GM19238 (cell line): ENCODE results near the gene PIGQ.
A peak's percentile ranks its signal among the peaks of the same experiment; 100 is the strongest.

ENCODE experiments used
- DNase-seq: peaks from one replicate; pipeline ENCODE4 v3.0.0; 2011; ENCODE audit warnings: low spot score; ENCODE audit not compliant: insufficient read length

Gene PIGQ

GRCh38 chr16:555528-556473, 14.0 kb upstream of the PIGQ start:
- DNase-seq, result no peak

DNA sequence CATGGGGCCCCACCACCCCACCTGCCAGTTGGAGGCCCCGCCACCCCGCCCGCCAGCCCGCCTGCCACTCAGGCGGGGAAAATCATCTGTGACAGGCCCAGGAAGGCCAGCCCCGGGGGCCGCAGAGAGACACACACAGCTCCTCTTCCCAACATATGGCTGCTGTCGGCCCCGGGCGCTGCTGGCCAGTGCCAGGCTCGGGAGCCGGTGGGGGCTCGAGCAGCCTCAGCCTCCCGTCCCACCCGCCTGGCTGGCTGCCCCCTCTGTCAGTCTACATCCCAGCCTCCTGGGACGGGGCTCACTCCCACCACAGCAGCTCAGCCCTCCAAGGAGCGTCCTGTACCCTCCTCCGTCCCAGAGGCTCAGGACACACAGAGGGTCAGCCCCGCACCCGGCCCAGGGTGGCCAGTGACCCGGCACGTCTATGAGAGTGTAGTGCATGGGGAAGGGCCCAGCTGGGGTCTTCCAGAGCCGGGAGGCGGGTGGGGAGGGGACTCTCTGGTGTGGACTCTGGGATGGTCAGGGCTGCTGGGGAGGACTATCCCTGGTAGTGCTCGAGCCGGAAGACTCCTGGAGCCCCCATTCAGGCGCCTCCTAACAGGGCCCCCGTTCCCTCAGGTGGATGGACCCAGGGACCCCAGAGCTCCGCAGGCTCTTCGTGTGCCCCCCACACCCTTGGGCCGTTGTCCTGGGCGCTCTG, 13.1 kb upstream of the PIGQ start:
- DNase-seq, result no peak

GRCh38 chr16:557463-558297, 12.1 kb upstream of the PIGQ start:
- DNase-seq, result no peak

DNA sequence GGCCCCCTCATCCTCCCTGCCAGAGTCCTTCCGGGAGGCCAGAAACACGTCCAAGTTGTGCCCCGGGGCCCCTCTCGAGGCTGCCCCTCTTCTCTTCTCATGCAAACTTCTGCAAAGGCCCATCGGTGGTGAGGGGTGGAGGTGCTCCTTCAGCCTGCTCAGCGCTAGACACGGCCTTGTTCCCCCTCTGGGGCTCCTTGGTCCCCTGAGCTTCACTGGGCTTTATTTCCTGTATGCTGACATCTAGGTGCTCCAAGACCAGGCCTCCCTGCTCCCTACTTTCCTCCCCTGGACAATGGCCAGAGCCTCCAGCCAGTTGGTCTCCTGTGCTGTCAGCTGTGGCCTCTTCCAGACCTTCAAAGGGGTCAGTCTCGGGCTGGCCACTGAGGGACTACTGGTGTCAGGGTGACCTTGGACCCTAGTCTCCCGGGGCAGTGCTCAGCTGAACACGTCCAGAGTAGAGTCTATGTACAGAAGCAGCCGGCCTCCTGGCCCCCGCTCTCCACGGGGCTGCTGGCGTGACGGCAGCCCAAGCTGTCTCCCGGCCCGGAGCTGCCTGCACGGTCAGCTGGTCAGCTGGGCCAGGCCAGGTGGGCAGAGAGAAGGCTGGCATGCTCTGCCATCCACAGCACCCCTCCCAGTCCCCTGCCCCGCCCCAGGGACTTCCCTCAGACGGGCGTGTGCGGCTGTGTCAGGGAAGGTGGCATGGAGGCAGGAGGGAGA, 11.3 kb upstream of the PIGQ start:
- no peak for DNase-seq

GRCh38 chr16:559021-559380, 10.8 kb upstream of the PIGQ start:
- DNase-seq, result no peak

DNA sequence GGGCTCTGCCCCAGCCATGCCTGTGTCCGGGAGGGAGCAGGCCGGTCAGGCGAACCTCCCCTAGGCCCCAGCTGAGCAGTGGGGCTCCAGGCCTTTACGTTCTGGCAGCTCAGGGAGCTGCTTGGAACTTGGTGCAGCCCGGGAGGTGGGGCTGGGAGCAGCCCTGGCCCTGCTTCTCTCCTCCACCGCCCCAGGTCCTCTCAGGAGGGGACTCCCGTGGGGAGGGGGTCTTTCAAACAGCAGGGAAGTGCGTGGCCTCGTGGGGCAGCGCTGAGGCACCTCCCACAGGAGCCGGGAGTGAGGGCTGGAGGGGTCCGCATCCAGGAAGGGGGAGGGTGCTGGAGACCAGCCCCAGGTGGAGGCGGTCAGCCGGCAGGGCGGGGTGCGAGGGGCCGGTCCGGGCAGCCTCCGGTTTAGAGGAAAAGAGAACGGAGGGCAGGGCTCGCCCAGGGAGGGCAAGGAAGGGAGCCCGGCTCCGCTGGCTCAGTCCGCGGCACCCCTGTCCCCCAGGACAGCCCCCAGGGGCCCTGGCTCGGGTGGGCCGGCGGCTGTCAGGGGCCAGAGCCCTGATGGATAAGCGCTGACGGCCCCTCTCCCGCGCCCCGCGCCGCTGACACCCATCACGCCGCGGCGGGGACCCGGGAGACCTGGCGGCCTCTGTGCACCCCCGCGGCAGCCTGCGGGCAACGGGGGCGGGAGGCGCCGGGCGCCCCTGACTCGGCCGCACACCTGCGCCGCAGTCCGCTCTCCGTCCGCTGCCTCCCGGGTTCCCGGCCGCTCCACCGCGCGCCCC, 10.2 kb upstream of the PIGQ start:
- DNase-seq, result no peak

DNA sequence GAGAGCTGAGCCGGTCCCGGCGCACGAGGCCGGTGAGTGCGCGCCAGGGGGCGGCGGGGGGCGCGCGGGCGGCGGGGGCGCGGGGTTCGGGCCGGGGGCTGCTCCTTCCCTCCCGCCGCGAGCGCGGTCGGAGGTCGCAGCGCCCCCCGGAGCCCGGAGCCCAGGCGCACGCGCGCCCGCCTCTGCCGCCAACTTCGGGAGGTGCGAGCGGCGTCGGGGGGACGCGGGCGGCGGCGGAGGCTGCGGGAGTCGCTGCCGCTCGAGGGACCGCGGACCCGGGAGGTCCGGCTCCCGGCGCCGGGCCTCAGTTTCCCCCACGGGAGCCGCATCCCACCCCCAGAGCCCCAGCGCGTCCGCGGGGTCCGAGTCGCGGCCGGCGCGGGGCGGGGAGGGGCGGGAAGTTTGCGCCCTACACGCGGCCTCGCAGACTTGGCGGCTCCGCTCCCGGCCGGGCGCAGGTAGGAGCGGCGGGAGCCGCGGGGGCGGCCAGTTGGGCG, 9.5 kb upstream of the PIGQ start, which contains the start of gene PRR35:
Gene PRR35 (plus strand): TSS at position 191 of the 497 bp plus-strand sequence. CDS start 2,901 bp downstream, outside the sequence.
- no peak for DNase-seq

- DNase-seq, result no peak
These were observed 8.9 kb upstream of the PIGQ start for GRCh38 chr16:560701-561412.

DNA sequence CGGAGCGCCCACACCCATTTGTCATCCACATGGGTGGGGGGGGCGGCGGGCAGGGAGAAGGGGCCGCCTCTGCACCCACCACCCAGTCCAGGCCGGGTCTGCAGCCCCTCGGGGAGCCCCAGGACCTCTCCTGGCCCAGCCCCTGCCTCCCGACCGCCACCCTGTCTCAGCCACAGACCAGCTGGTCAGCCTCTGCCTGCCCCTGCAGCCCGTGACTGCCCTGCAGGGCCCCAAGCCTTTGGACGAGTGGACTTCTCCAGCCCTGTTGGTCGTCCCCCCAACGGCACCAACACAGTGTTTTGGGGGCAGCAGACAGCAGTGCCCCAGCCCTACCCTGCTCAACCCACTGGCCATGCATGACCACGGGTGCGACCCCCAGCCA, 8.4 kb upstream of the PIGQ start:
- DNase-seq, result no peak

- no peak for DNase-seq
These were observed 7.5 kb upstream of the PIGQ start for GRCh38 chr16:561957-562938.

- no peak for DNase-seq
These were observed 6.6 kb upstream of the PIGQ start for GRCh38 chr16:563072-563644.

DNA sequence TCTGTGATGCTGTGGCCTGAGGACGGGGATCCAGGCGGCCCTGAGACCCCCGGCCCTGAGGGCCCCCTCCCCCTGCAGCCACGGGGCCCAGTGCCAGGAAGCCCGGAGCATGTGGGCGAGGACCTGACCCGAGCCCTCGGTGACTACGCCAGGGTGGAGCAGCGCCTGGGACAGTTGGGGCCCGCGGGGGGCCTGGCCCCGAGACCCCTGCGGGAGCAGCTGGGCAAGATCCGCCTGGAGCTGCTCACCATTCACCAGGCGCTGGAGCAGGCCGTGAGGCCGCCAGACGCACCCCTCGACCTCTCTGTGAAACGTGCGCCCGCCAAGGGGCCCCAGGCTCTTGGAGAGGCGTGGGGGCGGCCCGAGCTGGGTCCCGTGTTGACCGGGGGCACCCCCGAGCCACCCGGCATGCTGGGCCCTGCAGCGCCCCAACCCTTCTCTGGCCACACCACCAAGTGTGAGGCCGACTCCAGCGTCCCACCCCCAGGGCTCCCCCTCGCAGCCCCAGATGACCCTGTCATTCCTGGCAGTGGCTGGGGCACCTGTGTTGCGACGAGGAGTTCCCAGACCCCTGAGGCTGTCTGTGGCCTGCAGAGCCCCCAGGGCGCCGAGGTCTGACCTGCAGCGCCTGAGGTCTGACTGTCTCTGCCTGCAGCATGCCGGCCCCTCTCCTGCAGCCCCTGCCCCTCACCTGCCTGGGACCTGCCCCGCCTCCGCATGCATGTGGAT, 4.9 kb upstream of the PIGQ start:
- no peak for DNase-seq

DNA sequence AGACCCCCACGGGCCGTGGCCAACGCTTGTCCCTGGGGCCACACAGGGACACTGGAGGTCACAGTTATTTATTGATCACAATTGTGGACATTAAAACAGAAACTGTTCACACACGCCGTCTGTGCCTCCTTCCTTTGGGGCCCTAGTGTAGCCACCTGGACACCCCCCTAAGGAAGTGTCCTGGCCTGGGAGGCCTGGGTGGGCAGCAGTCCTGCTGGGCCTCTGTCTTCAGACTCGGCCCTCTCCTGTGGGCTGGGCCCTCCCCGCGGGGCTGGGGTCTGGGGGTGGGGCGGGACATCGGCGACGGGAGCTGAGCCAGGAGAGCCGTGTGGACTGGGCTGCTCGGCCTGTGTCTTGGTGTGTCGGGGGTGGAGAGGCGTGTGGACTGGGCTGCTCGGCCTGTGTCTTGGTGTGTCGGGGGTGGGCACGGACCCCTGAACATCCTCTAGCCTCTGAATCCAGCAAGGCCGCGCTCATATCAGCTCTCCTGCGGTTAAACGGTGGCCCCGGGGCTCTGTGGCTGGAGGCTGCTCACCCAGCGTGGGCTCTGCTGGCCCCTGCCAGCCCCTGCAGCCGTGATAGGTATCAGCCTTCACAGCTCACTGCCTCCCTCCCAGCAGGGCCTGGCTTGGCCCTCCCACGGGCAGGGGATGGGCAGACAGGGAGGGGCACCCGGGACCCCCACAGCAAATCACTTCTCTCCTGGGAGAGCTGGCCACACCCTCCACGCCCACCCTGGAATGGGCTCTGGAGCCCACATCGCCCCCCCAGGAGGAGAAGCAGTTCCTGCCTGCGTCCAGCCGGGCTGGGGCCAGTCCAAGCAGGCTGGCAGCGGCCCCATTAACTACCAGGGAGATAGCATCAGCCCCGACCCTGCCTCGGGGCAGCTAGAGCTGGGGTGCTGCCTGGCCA, 4.1 kb upstream of the PIGQ start:
- DNase-seq, result no peak

- peak; percentile 99 for DNase-seq
These were observed 3.0 kb upstream of the PIGQ start, which contains the start of gene NHLRC4 for GRCh38 chr16:566475-567372. Gene NHLRC4 (plus strand): TSS chr16:567005. CDS start chr16:568048, 1,043 bp downstream.
